Fibroblast of gingiva (primary cell): ENCODE measurements around the gene FSD1L.
"Not testable (repeated sequence)": the region's sequence is repeated elsewhere in the genome, so short reads cannot be mapped to it uniquely, and the experiment has no call there.

Experiments
- DNase-seq: peaks from one replicate; pipeline ENCODE4 v3.0.0-alpha.2; 2011; ENCODE audit warnings: low read depth

Gene FSD1L

GRCh38 chr9:105485131-105485530 lies 37.3 kb downstream of the FSD1L start:
- no peak for DNase-seq

GRCh38 chr9:105496826-105497225 lies 49.0 kb downstream of the FSD1L start:
- no peak for DNase-seq

DNA sequence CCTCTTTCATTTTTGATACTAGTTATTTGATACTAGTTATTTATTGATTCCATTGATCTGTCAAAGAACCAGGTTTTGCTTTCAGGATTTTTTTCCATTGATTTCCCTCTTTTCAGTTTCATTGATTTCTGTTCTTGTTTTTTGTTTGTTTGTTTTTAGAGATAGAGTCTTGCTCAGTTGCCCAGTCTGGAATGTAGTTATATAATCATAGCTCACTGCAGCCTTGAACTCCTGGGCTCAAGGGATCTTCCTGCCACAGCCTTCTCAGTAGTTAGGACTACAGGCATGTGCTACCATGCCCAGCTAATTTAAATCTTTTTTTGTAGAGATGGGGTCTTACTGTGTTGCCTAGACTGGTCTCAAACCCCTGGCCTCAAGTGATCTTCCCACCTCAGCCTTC lies 49.9 kb downstream of the FSD1L start:
- no peak for DNase-seq

- no peak for DNase-seq
Observed at GRCh38 chr9:105500108-105500766, 52.4 kb downstream of the FSD1L start.

DNA sequence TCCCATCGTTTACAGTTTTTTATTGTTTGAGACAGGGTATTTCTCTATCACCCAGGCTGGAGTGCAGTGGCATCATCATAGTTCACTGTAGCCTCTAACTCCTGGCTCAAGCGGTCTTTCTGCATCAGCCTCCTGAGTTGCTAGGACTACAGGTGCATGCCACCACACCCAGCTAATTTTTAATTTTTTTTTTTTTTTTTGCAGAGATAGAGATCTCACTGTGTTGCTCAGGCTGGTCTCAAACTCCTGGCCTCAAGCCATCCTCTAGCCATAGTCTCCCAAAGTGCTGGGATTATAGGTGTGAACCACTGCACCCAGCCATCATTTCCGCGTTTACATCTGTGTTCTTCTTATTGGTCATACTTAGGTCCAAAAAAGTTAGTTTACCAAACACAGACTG lies 53.6 kb downstream of the FSD1L start:
- no peak for DNase-seq

DNA sequence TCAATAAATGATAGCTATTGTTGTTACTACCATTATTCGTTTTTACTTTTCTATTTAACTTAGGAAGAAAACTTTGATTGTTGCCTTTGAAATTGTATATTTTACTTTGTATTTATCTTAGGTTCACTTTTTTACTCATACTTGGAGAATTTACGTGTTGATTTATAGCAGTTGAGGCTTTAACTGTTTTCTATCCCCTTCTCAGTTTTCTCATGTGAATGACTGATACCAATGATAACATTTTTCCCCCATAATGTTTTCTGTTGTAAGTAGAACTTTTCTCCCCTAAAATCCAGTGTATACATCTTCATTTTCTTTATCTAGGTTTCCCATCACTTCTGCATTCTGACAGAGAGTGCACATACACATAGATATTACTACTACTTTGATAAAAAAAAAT lies 54.4 kb downstream of the FSD1L start:
- no peak for DNase-seq

GRCh38 chr9:105503881-105504280 lies 56.0 kb downstream of the FSD1L start:
- DNase-seq = peak; percentile 8

DNA sequence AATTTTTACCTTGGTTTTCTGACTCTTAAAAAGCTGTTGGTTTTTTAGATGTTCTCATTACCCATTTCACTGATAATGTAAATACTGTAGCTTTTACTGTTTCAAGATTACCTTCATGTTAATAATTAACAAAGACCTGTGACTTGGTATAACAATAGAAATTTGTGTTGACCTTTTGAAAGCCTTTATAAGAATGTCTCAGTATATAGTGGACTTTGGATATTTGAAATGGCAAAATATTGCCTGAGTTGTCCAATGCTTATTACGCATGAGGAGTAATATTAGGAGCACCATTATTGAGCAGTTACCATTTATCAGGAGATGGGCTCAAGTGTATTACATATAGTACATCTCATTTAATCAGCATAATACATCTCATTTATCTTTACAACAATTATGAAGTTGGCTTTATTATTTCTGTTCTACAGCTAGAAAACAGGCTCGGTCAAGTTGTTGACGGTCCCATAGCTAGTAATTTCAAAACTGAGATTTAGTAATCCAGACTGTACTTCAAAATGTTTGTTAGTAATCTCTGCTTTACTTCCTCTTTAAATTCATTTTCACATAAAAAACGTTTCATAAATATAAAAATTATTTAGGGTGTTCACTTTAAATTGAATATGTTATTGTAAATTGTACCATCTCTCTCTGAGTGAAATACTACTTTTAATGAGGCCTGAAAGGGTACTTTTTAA lies 59.4 kb downstream of the FSD1L start:
- no peak for DNase-seq

DNA sequence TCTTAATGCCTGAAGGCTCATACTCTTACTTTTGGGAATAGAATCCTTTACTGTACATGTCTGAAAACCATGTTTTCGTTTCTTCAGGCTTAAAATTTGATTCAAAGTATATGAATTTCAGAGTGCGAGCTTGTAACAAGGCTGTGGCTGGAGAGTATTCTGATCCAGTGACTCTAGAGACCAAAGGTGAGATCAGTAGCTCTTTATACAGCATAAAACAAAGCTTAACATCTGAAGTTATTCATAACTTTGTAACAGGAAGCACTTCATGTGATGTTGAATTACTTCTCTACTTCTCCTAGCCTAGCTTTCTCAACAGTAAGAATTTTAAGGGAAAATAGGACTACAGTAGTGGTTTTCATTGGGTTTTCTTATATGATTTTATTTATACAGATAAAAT lies 60.7 kb downstream of the FSD1L start:
- no peak for DNase-seq

DNA sequence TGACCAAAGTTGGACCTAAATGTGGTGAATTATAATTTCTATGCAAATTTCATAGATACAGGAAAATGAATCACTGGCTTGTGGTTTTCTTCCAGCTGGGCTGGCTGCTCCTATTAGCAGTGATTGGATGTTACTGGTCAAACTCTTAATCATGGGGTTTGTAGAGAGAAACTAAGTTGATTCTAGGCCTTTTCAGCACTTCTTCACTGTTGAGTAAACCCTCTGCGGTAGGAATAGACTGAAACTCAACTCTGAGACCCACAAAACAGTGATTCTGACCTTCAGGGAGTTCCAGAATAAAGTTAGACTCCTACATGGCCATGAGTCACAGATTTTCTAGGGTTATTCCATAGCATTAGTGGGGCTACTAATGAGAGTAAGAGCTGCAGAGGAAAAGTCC lies 62.2 kb downstream of the FSD1L start:
- DNase-seq = peak; percentile 47

GRCh38 chr9:105511446-105511845 lies 63.6 kb downstream of the FSD1L start:
- no peak for DNase-seq

- no peak for DNase-seq
Observed at GRCh38 chr9:105515811-105516413, 68.1 kb downstream of the FSD1L start.

- not testable (repeated sequence) for DNase-seq
Observed at GRCh38 chr9:105519710-105520369, 72.0 kb downstream of the FSD1L start.

DNA sequence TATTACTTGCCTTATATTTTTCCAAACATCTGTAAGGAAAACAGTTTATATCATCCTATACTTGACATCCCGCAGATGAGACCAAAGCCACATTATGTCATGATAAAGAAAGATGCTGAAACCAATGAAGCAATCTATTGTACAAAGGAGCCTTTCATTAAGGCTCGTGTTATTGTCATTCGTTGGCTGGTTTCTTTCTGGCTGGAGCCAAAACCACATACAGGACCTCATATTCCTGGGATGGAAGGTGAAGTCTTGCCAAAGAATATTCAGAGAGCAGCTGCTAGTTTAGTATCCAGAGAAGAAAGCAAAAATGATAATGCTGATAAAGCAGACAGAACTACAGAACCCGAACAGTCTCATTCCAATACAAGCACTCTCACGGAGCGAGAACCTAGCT lies 73.2 kb downstream of the FSD1L start:
- DNase-seq = not testable (repeated sequence)

DNA sequence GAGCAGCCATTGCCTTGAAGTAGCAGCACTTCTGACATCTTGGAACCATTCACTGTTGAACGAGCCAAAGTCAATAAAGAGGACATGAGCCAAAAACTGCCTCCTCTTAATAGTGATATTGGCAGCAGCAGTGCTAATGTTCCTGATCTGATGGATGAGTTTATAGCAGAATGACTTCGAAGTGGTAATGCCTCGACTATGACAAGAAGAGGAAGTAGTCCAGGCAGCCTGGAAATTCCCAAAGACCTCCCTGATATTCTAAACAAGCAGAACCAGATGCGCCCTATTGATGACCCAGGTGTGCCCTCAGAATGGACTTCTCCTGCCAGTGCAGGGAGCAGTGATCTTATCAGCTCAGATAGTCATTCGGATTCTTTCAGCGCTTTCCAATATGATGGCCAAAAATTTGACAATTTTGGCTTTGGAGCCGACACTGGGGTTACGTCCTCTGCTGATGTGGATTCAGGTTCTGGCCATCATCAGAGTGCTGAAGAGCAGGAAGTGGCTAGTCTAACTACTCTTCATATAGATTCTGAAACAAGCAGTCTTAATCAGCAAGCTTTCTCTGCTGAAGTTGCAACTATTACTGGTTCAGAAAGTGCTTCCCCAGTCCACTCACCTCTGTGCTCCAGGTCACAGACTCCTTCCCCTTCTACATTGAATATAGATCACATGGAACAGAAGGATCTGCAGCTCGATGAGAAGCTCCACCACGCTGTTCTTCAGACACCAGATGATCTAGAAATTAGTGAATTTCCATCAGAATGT lies 75.0 kb downstream of the FSD1L start:
- not testable (repeated sequence) for DNase-seq

- no peak for DNase-seq
Observed at GRCh38 chr9:105531530-105531929, 83.7 kb downstream of the FSD1L start.

DNA sequence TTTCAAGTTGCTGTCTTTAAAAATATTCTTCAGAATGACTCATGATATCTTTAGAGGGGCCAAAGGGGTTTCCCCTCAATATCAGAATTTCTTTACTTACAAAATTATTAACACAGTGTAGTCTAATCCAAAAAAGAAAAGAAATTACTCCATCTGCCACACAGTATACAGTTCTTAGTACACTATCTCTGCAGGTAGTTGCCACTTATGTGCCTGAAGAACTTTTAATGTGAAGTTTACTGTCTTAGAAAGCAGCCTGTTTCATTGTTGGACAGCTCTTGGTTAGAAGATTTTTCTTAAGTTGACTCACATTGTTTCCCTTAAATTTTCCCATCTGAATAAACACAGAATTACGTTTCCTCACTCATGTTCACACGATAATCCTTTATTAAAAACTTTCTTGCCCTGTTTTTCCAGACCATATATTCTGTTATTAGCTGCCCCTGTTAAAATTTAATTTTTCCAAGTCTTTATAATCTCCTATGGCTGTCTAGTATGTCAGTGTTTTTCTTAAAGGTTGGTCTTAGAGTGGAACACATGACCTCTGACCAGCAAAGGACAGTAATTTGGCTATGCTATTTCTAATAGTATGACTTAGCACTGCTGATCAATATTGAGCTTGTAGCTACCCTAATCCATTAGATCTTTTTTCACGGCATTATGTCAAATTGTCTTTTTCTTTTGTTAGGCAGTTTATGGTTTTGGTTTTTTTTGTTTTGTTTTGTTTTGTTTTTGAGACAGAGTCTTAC lies 88.3 kb downstream of the FSD1L start:
- peak; percentile 46 for DNase-seq

- DNase-seq = no peak
Observed at GRCh38 chr9:105539452-105539851, 91.6 kb downstream of the FSD1L start.

DNA sequence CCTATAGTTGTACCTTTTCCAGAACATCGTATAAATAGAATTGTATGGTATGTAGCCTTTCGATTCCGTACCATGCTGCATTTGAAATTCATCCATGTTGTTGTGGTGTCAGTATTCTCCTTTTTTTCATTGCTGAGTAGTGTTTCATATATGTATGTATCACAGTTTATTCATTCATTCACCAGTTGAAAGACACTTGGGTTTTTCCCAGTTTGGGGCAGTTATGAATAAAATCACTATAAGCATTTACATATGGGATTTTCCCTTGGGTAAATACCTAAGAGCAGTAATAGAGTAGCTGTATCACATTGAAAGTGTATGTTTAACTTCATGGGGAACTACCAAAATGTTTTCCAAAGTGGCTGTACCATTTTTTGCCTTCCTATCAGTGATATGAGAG lies 94.0 kb downstream of the FSD1L start:
- no peak for DNase-seq

DNA sequence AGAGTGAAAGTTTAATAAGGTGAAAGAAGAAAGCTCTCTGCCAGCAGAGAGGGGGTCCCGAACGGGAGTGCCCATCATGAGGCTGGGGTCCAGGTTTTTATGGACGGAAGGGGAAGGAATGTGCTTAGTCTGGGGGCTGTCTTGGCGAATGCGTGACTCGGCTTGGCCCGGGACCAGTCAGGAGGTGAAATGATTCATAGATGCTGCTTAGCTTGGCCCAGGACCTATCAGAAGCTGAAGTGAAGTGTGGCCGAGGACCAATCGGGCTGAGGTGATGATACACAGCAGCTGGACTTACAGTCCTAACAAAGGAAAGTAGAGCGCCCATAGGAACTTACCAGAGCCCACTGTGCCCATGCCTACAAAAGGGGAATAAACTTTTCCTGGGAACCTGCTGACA lies 106.2 kb downstream of the FSD1L start:
- DNase-seq = no peak

GRCh38 chr9:105557804-105558610 lies 110.2 kb downstream of the FSD1L start, which contains the start of gene FKTN:
TSS of gene FKTN (plus strand) at chr9:105558131. CDS start at chr9:105575033, 16,902 bp downstream.
- peak; percentile 85 for DNase-seq
